Endothelial cell of umbilical vein (primary cell): Measurements from ENCODE around the gene ARPC1A. TPM values are rescaled to one million over a fixed set of nuclear protein-coding genes. Genes with fewer than 3 reads are reported as not detected.
"Not testable (repeated sequence)": the region's sequence is repeated elsewhere in the genome, so short reads cannot be mapped to it uniquely, and the experiment has no call there.

ENCODE experiments used
- BruUV-seq: library from RNA; stranded (reverse); fragments of 400-500 nt; replicated peaks from 2 replicates; lab custom pipeline; 2021; lab: Mats Ljungman, UMichigan
- CTCF ChIA-PET: fragments of 300-600, 350-600 bp; sonication (Branson Sonifier 250); formaldehyde crosslinking; loops from one replicate; lab custom pipeline; 2021; ENCODE audit warnings: antibody characterized with exemption, inconsistent platforms; lab: Charles Lee
- POLR2A ChIA-PET: fragments of 300-600, 350-600 bp; sonication (Branson Sonifier 250); formaldehyde crosslinking; loops from one replicate; lab custom pipeline; 2021; ENCODE audit warnings: antibody characterized with exemption, inconsistent platforms; lab: Charles Lee
- DNase-seq: peaks from one replicate; pipeline ENCODE4 v3.0.0-alpha.2; 2011; ENCODE audit warnings: low read depth, low spot score
- FAIRE-seq: peaks from 2 replicates; lab custom pipeline; 2011; peaks lifted over from hg19 to GRCh38; lab: Jason Lieb, UNC
- H2AFZ ChIP-seq: 2 replicates; pipeline ENCODE4 v1.6.0; 2012; ENCODE audit warnings: low read depth, low read length, control low read depth, inconsistent platforms
- H3K27ac ChIP-seq: 2 replicates; pipeline ENCODE4 v1.5.1; 2011; ENCODE audit warnings: low read depth, mild to moderate bottlenecking, control low read depth, low read length, moderate library complexity; ENCODE audit not compliant: insufficient read depth
- H3K27me3 ChIP-seq, 2 experiments: 2 replicates each; pipeline versions ENCODE4 v1.6.0 to v1.6.1; 2011; ENCODE audit warnings: low read length in 2 of 2, mixed read lengths in 1 of 2; ENCODE audit not compliant: control insufficient read depth in 2 of 2, insufficient read depth in 2 of 2
- H3K36me3 ChIP-seq, 2 experiments: 2 replicates in 1 of 2; 3 replicates in 1 of 2; pipeline ENCODE4 v1.5.1; 2011; ENCODE audit warnings: low read length in 2 of 2, mild to moderate bottlenecking in 1 of 2, moderate library complexity in 1 of 2; ENCODE audit not compliant: control insufficient read depth in 2 of 2, insufficient read depth in 2 of 2; ENCODE audit errors: extremely low read depth in 1 of 2
- H3K4me1 ChIP-seq: 3 replicates; pipeline ENCODE4 v1.5.1; 2011; ENCODE audit warnings: mild to moderate bottlenecking, low read length; ENCODE audit not compliant: control insufficient read depth, insufficient read depth; ENCODE audit errors: extremely low read depth
- H3K4me2 ChIP-seq: 2 replicates; pipeline ENCODE4 v1.6.1; 2011; ENCODE audit warnings: low read length, control low read depth, mixed read lengths; ENCODE audit not compliant: insufficient read depth
- H3K4me3 ChIP-seq, 3 experiments: fragments of 200-600 bp in 1 of 3; sonication (generic), shearing (Covaris generic) in 1 of 3; replicated peaks in 1 of 3; 2 replicates each; pipeline ENCODE4 v1.5.1; 2011 to 2016; ENCODE audit warnings: control low read depth in 3 of 3, low read length in 3 of 3, mild to moderate bottlenecking in 2 of 3, inconsistent platforms in 1 of 3, low read depth in 1 of 3, moderate library complexity in 1 of 3; ENCODE audit not compliant: insufficient read depth in 1 of 3
- H3K79me2 ChIP-seq: 2 replicates; pipeline ENCODE4 v1.6.0; 2012; ENCODE audit warnings: low read length, inconsistent platforms; ENCODE audit not compliant: control insufficient read depth, insufficient read depth
- H3K9ac ChIP-seq: replicated peaks from 2 replicates; pipeline ENCODE3; 2011; ENCODE audit warnings: low read length, control low read depth; ENCODE audit not compliant: insufficient read depth; ENCODE audit errors: extremely low read depth
- H3K9me1 ChIP-seq: replicated peaks from 3 replicates; pipeline ENCODE4 v1.6.0; 2011; ENCODE audit warnings: mild to moderate bottlenecking, low read length; ENCODE audit not compliant: control insufficient read depth, insufficient read depth; ENCODE audit errors: extremely low read depth
- H3K9me3 ChIP-seq: replicated peaks from 2 replicates; pipeline ENCODE4 v1.5.1; 2012; ENCODE audit warnings: low read length, inconsistent platforms; ENCODE audit not compliant: control insufficient read depth, insufficient read depth
- H4K20me1 ChIP-seq: replicated peaks from 2 replicates; pipeline ENCODE3; 2011; ENCODE audit warnings: mild to moderate bottlenecking, low read length; ENCODE audit not compliant: control insufficient read depth, insufficient read depth; ENCODE audit errors: extremely low read depth
- CTCF ChIP-seq, 2 donors: IDR thresholded peaks; 1 replicate in 1 of 2; 2 replicates in 1 of 2; pipeline ENCODE4 v1.5.1; 2011; ENCODE audit warnings: low read length in 2 of 2, mild to moderate bottlenecking in 2 of 2, moderate library complexity in 2 of 2, control low read depth in 1 of 2, inconsistent platforms in 1 of 2, low read depth in 1 of 2; ENCODE audit not compliant: insufficient read depth in 1 of 2; ENCODE audit errors: extremely low read depth in 1 of 2
- EZH2 ChIP-seq: IDR thresholded peaks from 2 replicates; pipeline ENCODE4 v1.6.1; 2012; ENCODE audit warnings: borderline replicate concordance, low read depth, mild to moderate bottlenecking, moderate library complexity, low read length, inconsistent platforms; ENCODE audit not compliant: severe bottlenecking
- FOS ChIP-seq: IDR thresholded peaks from 2 replicates; pipeline ENCODE4 v1.6.1; 2011; ENCODE audit warnings: mild to moderate bottlenecking, low read length, moderate library complexity, borderline replicate concordance; ENCODE audit not compliant: insufficient read depth
- GATA2 ChIP-seq: IDR thresholded peaks from 2 replicates; pipeline ENCODE4 v1.7.0; 2011; ENCODE audit warnings: low read depth, mild to moderate bottlenecking, moderate library complexity, mixed read lengths, low read length; ENCODE audit not compliant: insufficient read length, insufficient read depth
- JUN ChIP-seq: IDR thresholded peaks from 2 replicates; pipeline ENCODE4 v1.6.1; 2011; ENCODE audit warnings: borderline replicate concordance, low read depth; ENCODE audit not compliant: insufficient read length, insufficient read depth
- MAX ChIP-seq: IDR thresholded peaks from 2 replicates; pipeline ENCODE4 v1.6.1; 2011; ENCODE audit not compliant: insufficient read depth, insufficient read length
- MYC ChIP-seq: IDR thresholded peaks from one replicate; pipeline ENCODE4 v1.6.1; 2011; ENCODE audit warnings: mild to moderate bottlenecking, low read depth, low read length
- POLR2A ChIP-seq: IDR thresholded peaks from 2 replicates; pipeline ENCODE4 v1.6.1; 2012; ENCODE audit warnings: low read depth, mild to moderate bottlenecking, control low read depth, low read length
- POLR2AphosphoS5 ChIP-seq: IDR thresholded peaks from 2 replicates; pipeline ENCODE4 v1.6.1; 2012; ENCODE audit warnings: low read depth, mild to moderate bottlenecking, control low read depth, low read length, moderate library complexity; ENCODE audit not compliant: insufficient read depth
- dilution Hi-C: fragments of 300-500 bp; cut with MboI; formaldehyde crosslinking; loops from one replicate; pipeline ENCODE4 v1.15.0; 2019; ENCODE audit warnings: low sequenced_read_pairs; ENCODE audit not compliant: extremely low pct_ligation_motif_present
- intact Hi-C: fragments of 100-400 bp; cut with micrococcal nuclease; formaldehyde crosslinking; loops from one replicate; pipeline ENCODE4 v1.10.0; 2022
- polyA plus RNA-seq, 4 experiments: library from polyadenylated mRNA; depleted of rRNA in 3 of 4; stranded (reverse) in 3 of 4; unstranded in 1 of 4; fragments of >200 nt; gene quantifications; 2 replicates each; pipeline versions ENCODE4 v1.2.1 to v1.2.3, GENCODE V29; 2011 to 2012; ENCODE audit warnings: missing spikeins in 1 of 4
- total RNA-seq: library from RNA; stranded (reverse); gene quantifications from 2 replicates; pipeline ENCODE4 v1.2.3, GENCODE V29; 2021

The ARPC1A gene
- total and polyA plus RNA-seq, 2 donors (not counting 3 experiments of a cell fraction or from before 2014, with no cell fraction given) = 200 to 243 TPM

GRCh38 chr7:99290148-99290547 lies 35.5 kb upstream of the ARPC1A start:
- H3K79me2 ChIP-seq, dilution Hi-C loops, H2AFZ ChIP-seq, H3K9me3 ChIP-seq, H3K4me3 ChIP-seq, H3K27me3 ChIP-seq, DNase-seq, FAIRE-seq, H4K20me1 ChIP-seq, H3K4me1 ChIP-seq, H3K27ac ChIP-seq, BruUV-seq, H3K9me1 ChIP-seq, H3K9ac ChIP-seq, H3K4me2 ChIP-seq, H3K36me3 ChIP-seq: not testable (repeated sequence)
- CTCF ChIA-PET = interaction anchor here (1.0 to 1.3 kb wide), 4 partner anchors 9 to 16 kb away, joined by 3 to 4 read pairs (median 4); no protein-coding TSS in a partner anchor
- POLR2A ChIA-PET = interaction anchor here (0.7 kb wide), 1 partner anchor 18 kb away, joined by 8 read pairs; the partner anchor contains the start of gene MYH16
- intact Hi-C loops = loop anchor here (10.0 kb wide), 1 partner anchor 135 kb away; no protein-coding TSS in a partner anchor

GRCh38 chr7:99290980-99291607 lies 34.6 kb upstream of the ARPC1A start:
- no peaks in the 10 kb centered on the region for H3K4me1 ChIP-seq
- H3K4me2 ChIP-seq = no peak overlapping the region
- TF ChIP-seq CTCF (IDR thresholded peaks at IDR 0.05; ENCODE audit: extremely low read depth in 1 of 2, insufficient read depth in 1 of 2, low read depth in 1 of 2, low read length in 2 of 2) (no peak), FOS (no peak), EZH2 (no peak), POLR2AphosphoS5 (no peak), POLR2A (no peak), MAX (no peak), MYC (no peak), JUN (no peak), GATA2 (no peak)
- ChIA-PET POLR2A (interaction anchor here (0.6 to 0.7 kb wide), 2 partner anchors 16 to 149 kb away, joined by 4 read pairs; no protein-coding TSS in a partner anchor), CTCF (interaction anchor here (1.0 to 1.5 kb wide), 4 partner anchors 14 to 17 kb away, joined by 3 to 4 read pairs (median 4); no protein-coding TSS in a partner anchor)
- H3K27ac ChIP-seq = no peak overlapping the region
- no peak overlapping the region for H2AFZ ChIP-seq
- intact Hi-C loops = loop anchor here (10.0 kb wide), 1 partner anchor 136 kb away; no protein-coding TSS in a partner anchor
- H3K4me3 ChIP-seq = no peak overlapping the region
- no peaks in the 10 kb centered on the region for H4K20me1 ChIP-seq
- H3K27me3 ChIP-seq = no peaks in the 10 kb centered on the region
- H3K36me3 ChIP-seq = no peaks in the 10 kb centered on the region
- no peak overlapping the region for H3K9ac ChIP-seq
- no peaks in the 10 kb centered on the region for H3K9me3 ChIP-seq
- no peaks in the 10 kb centered on the region for H3K9me1 ChIP-seq
- no TSS peak for BruUV-seq
- dilution Hi-C loops = no loop called here
- DNase-seq (no peak), FAIRE-seq (no peak)
- H3K79me2 ChIP-seq = no peaks in the 10 kb centered on the region
